ENCODE data around the gene LAP3. TPM values are rescaled to one million over a fixed set of nuclear protein-coding genes. Genes with fewer than 3 reads are reported as not detected.

LAP3 gene
- total RNA-seq, 1 experiment from 2014 or later = 65.1 TPM

- ChIA-PET POLR2A (ENCODE audit: unreplicated experiment) (interaction anchor here (0.6 kb wide), 1 partner anchor 12 kb away, joined by 11 read pairs; no protein-coding TSS in a partner anchor), CTCF (no interaction called here)
- BruUV-seq (replicated peaks) = no TSS peak
- Histone ChIP-seq H3K9me2 (replicated peaks; ENCODE audit: low read length) (no peaks in the 10 kb centered on the region), H3K4me2 (ENCODE audit: low read length) (no peak overlapping the region), H3K4me1 (ENCODE audit: insufficient read depth, low read length) (peaks cover 6% of the 10 kb centered on the region; the same call in 1 of the 2 replicates), H2AFZ (ENCODE audit: low read length) (no peak overlapping the region), H3K79me2 (ENCODE audit: low read length) (peaks cover 17% of the 10 kb centered on the region), H3K4me3 (ENCODE audit: low read length) (no peak overlapping the region), H3K9me3 (ENCODE audit: low read length) (no peaks in the 10 kb centered on the region), H3K36me3 (ENCODE audit: low read depth, low read length) (peaks cover 45% of the 10 kb centered on the region; the same call in 1 of the 2 replicates), H3K27me3 (ENCODE audit: low read length) (no peaks in the 10 kb centered on the region), H3F3A (ENCODE audit: low read length, unreplicated experiment) (no peaks in the 10 kb centered on the region), H3K27ac (ENCODE audit: low read length) (no peak overlapping the region), H4K20me1 (ENCODE audit: low read length) (peaks cover 12% of the 10 kb centered on the region), H3K9ac (ENCODE audit: low read length) (no peak overlapping the region)
- no peak for ATAC-seq
- DNase-seq = no peak
- no peak for TF ChIP-seq EZH2phosphoT487 (IDR thresholded peaks at IDR 0.05; ENCODE audit: borderline replicate concordance, low read length)
- TF ChIP-seq, protein P1, sequence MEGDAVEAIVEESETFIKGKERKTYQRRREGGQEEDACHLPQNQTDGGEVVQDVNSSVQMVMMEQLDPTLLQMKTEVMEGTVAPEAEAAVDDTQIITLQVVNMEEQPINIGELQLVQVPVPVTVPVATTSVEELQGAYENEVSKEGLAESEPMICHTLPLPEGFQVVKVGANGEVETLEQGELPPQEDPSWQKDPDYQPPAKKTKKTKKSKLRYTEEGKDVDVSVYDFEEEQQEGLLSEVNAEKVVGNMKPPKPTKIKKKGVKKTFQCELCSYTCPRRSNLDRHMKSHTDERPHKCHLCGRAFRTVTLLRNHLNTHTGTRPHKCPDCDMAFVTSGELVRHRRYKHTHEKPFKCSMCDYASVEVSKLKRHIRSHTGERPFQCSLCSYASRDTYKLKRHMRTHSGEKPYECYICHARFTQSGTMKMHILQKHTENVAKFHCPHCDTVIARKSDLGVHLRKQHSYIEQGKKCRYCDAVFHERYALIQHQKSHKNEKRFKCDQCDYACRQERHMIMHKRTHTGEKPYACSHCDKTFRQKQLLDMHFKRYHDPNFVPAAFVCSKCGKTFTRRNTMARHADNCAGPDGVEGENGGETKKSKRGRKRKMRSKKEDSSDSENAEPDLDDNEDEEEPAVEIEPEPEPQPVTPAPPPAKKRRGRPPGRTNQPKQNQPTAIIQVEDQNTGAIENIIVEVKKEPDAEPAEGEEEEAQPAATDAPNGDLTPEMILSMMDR (conservative IDR thresholded peaks at IDR 0.05; ENCODE audit: low read depth, low read length) = no peak
- no peak for TF ChIP-seq EZH2 (IDR thresholded peaks at IDR 0.05; ENCODE audit: low read length, unreplicated experiment)
- intact Hi-C loops (cut with micrococcal nuclease) = no loop called here
These were observed 46.5 kb downstream of the LAP3 start for GRCh38 chr4:17623451-17624001.

- H3K9ac ChIP-seq (ENCODE audit: low read length) = no peak overlapping the region
- POLR2A ChIA-PET (ENCODE audit: unreplicated experiment) = no interaction called here
- no peak overlapping the region for H2AFZ ChIP-seq (ENCODE audit: low read length)
- ATAC-seq (no peak), DNase-seq (no peak)
- H4K20me1 ChIP-seq (ENCODE audit: low read length) = peaks cover 4% of the 10 kb centered on the region; the same call in 1 of the 2 replicates
- H3K27ac ChIP-seq (ENCODE audit: low read length) = no peak overlapping the region
- TF ChIP-seq EZH2phosphoT487 (IDR thresholded peaks at IDR 0.05; ENCODE audit: borderline replicate concordance, low read length) (no peak), EZH2 (IDR thresholded peaks at IDR 0.05; ENCODE audit: low read length, unreplicated experiment) (no peak)
- TF ChIP-seq, protein P1 (conservative IDR thresholded peaks at IDR 0.05; ENCODE audit: low read depth, low read length) = no peak
- intact Hi-C loops (cut with micrococcal nuclease) = no loop called here
- no peaks in the 10 kb centered on the region for H3F3A ChIP-seq (ENCODE audit: low read length, unreplicated experiment)
- H3K79me2 ChIP-seq (ENCODE audit: low read length) = 0 out of 2 replicates have a peak, but pooled peaks cover 8% of the 10 kb centered on the region
- no peaks in the 10 kb centered on the region for H3K4me1 ChIP-seq (ENCODE audit: insufficient read depth, low read length)
- no peaks in the 10 kb centered on the region for H3K27me3 ChIP-seq (ENCODE audit: low read length)
- CTCF ChIA-PET = no interaction called here
- peaks cover 48% of the 10 kb centered on the region; the same call in 1 of the 2 replicates for H3K36me3 ChIP-seq (ENCODE audit: low read depth, low read length)
- no peaks in the 10 kb centered on the region for H3K9me3 ChIP-seq (ENCODE audit: low read length)
- H3K4me3 ChIP-seq (ENCODE audit: low read length) = no peak overlapping the region
- no TSS peak for BruUV-seq (replicated peaks)
- no peak overlapping the region for H3K4me2 ChIP-seq (ENCODE audit: low read length)
- no peaks in the 10 kb centered on the region for H3K9me2 ChIP-seq (replicated peaks; ENCODE audit: low read length)
These were observed 47.8 kb downstream of the LAP3 start for GRCh38 chr4:17624821-17625220.

DNA sequence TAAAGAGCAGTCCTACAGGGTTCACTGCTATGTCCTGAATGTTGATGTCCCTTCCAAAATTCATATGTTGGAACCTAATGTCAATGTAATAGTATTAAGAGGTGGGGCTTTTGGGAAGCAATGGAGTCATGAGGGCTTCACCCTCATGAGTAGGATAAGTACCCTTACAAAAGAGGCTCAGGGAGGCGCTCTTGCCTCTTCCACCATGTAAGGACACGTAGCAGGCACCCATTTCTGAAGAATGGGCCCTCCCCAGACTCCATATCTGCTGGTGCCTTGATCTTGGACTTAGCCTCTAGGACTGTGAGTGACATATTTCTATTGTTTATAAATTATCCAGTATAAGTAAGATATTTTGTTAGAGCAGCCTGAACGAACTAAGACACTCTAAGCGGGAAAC is 53.2 kb downstream of the LAP3 start:
- no TSS peak for BruUV-seq (replicated peaks)
- ChIA-PET CTCF (no interaction called here), POLR2A (ENCODE audit: unreplicated experiment) (no interaction called here)
- no peaks in the 10 kb centered on the region for H3K9me2 ChIP-seq (replicated peaks; ENCODE audit: low read length)
- no peaks in the 10 kb centered on the region for H3K9me3 ChIP-seq (ENCODE audit: low read length)
- H4K20me1 ChIP-seq (ENCODE audit: low read length) = no peaks in the 10 kb centered on the region
- no peak overlapping the region for H3K27ac ChIP-seq (ENCODE audit: low read length)
- ATAC-seq (no peak), DNase-seq (no peak)
- H3K36me3 ChIP-seq (ENCODE audit: low read depth, low read length) = peaks cover 21% of the 10 kb centered on the region
- no peak overlapping the region for H2AFZ ChIP-seq (ENCODE audit: low read length)
- no peak overlapping the region for H3K9ac ChIP-seq (ENCODE audit: low read length)
- H3K27me3 ChIP-seq (ENCODE audit: low read length) = no peaks in the 10 kb centered on the region
- intact Hi-C loops (cut with micrococcal nuclease) = loop anchor here (10.0 kb wide), 1 partner anchor 115 kb away; the partner anchor contains the start of genes CLRN2 and QDPR
- H3K4me1 ChIP-seq (ENCODE audit: insufficient read depth, low read length) = no peaks in the 10 kb centered on the region
- no peak overlapping the region for H3K4me3 ChIP-seq (ENCODE audit: low read length)
- H3K79me2 ChIP-seq (ENCODE audit: low read length) = no peaks in the 10 kb centered on the region
- TF ChIP-seq, protein P1 (conservative IDR thresholded peaks at IDR 0.05; ENCODE audit: low read depth, low read length) = no peak
- TF ChIP-seq EZH2phosphoT487 (IDR thresholded peaks at IDR 0.05; ENCODE audit: borderline replicate concordance, low read length) (no peak), EZH2 (IDR thresholded peaks at IDR 0.05; ENCODE audit: low read length, unreplicated experiment) (no peak)
- no peaks in the 10 kb centered on the region for H3F3A ChIP-seq (ENCODE audit: low read length, unreplicated experiment)
- H3K4me2 ChIP-seq (ENCODE audit: low read length) = no peak overlapping the region
